COLO668 (cell line): Measurements from ENCODE around the gene ALAD.
"Not testable (repeated sequence)": the region's sequence is repeated elsewhere in the genome, so short reads cannot be mapped to it uniquely, and the experiment has no call there.

Experiments
- DNase-seq: peaks from one replicate; lab custom pipeline; 2025; ENCODE audit not compliant: unreplicated experiment; lab: John Stamatoyannopoulos, UW

The ALAD gene

GRCh38 chr9:113399646-113400200 is 1.4 kb downstream of the ALAD start:
- DNase-seq = no peak

- no peak for DNase-seq
These were observed 2.3 kb downstream of the ALAD start for GRCh38 chr9:113398796-113399195.

- no peak for DNase-seq
These were observed 3.9 kb downstream of the ALAD start for GRCh38 chr9:113397203-113397631.

GRCh38 chr9:113395000-113395861 is 5.9 kb downstream of the ALAD start:
- no peak for DNase-seq

GRCh38 chr9:113393281-113393680 is 7.8 kb downstream of the ALAD start:
- no peak for DNase-seq

- no peak for DNase-seq
These were observed 9.2 kb downstream of the ALAD start for GRCh38 chr9:113391917-113392316.

GRCh38 chr9:113390192-113390960 is 10.7 kb downstream of the ALAD start:
- DNase-seq = no peak

- no peak for DNase-seq
These were observed 11.6 kb downstream of the ALAD start for GRCh38 chr9:113389451-113389850.

- no peak for DNase-seq
These were observed 12.3 kb downstream of the ALAD start for GRCh38 chr9:113388833-113389232.

- peak; percentile 17 for DNase-seq
These were observed 13.4 kb downstream of the ALAD start for GRCh38 chr9:113387560-113388230.

GRCh38 chr9:113386571-113387393 is 14.3 kb downstream of the ALAD start:
- no peak for DNase-seq

GRCh38 chr9:113381909-113382411 is 19.1 kb downstream of the ALAD start:
- DNase-seq = no peak

- not testable (repeated sequence) for DNase-seq
These were observed 19.6 kb downstream of the ALAD start for GRCh38 chr9:113381441-113381840.

GRCh38 chr9:113380869-113381378 is 20.2 kb downstream of the ALAD start:
- peak; percentile 9 for DNase-seq

- DNase-seq = not testable (repeated sequence)
These were observed 21.3 kb downstream of the ALAD start for GRCh38 chr9:113379829-113380210.

- DNase-seq = not testable (repeated sequence)
These were observed 21.8 kb downstream of the ALAD start for GRCh38 chr9:113379094-113379828.

GRCh38 chr9:113376634-113377567 is 24.2 kb downstream of the ALAD start, which contains the start of gene HDHD3:
HDHD3 (minus strand) TSS chr9:113376986; CDS start chr9:113374354, 2,632 bp downstream.
- DNase-seq = peak; percentile 85
